Medulla oblongata (tissue), 1 donor: Measurements from ENCODE around the gene AQP3.
"Not testable (repeated sequence)": the region's sequence is repeated elsewhere in the genome, so short reads cannot be mapped to it uniquely, and the experiment has no call there.

Source experiments
- DNase-seq: peaks from one replicate; pipeline ENCODE4 v3.0.0-alpha.2; 2015; ENCODE audit errors: extremely low spot score

The AQP3 gene

GRCh38 chr9:33446946-33447798, at the start of gene AQP3:
TSS of gene AQP3 (minus strand) at chr9:33447593. CDS start at chr9:33447530, 63 bp downstream.
- DNase-seq: peak; percentile 19

- not testable (repeated sequence) for DNase-seq
Measured at GRCh38 chr9:33493819-33494218, 46.4 kb upstream of the AQP3 start.

GRCh38 chr9:33489066-33489465, 41.7 kb upstream of the AQP3 start:
- DNase-seq: no peak

- DNase-seq: not testable (repeated sequence)
Measured at GRCh38 chr9:33485312-33485711, 37.9 kb upstream of the AQP3 start.

- DNase-seq: no peak
Measured at GRCh38 chr9:33480976-33481375, 33.6 kb upstream of the AQP3 start.

- DNase-seq: no peak
Measured at GRCh38 chr9:33480106-33480505, 32.7 kb upstream of the AQP3 start.

- DNase-seq: no peak
Measured at GRCh38 chr9:33476503-33476902, 29.1 kb upstream of the AQP3 start.

GRCh38 chr9:33475357-33475756, 28.0 kb upstream of the AQP3 start:
- no peak for DNase-seq

- DNase-seq: peak; percentile 100
Measured at GRCh38 chr9:33473643-33474352, 26.4 kb upstream of the AQP3 start, which contains the start of gene NOL6. TSS of gene NOL6 (minus strand) at chr9:33473924. CDS start at chr9:33473842, 82 bp downstream.

GRCh38 chr9:33472881-33473615, 25.7 kb upstream of the AQP3 start:
- DNase-seq: no peak

GRCh38 chr9:33472171-33472880, 24.9 kb upstream of the AQP3 start:
- DNase-seq: no peak

GRCh38 chr9:33471361-33471760, 24.0 kb upstream of the AQP3 start:
- no peak for DNase-seq

GRCh38 chr9:33469891-33470290, 22.5 kb upstream of the AQP3 start:
- no peak for DNase-seq

GRCh38 chr9:33468797-33469621, 21.6 kb upstream of the AQP3 start:
- DNase-seq: no peak

- no peak for DNase-seq
Measured at GRCh38 chr9:33468215-33468730, 20.9 kb upstream of the AQP3 start.

- DNase-seq: no peak
Measured at GRCh38 chr9:33467526-33467925, 20.1 kb upstream of the AQP3 start.

- no peak for DNase-seq
Measured at GRCh38 chr9:33466565-33467495, 19.4 kb upstream of the AQP3 start.

- no peak for DNase-seq
Measured at GRCh38 chr9:33465596-33466564, 18.5 kb upstream of the AQP3 start.
